HepG2 (cell line): Measurements from ENCODE around the gene CDC42SE1. TPM values are rescaled to one million over a fixed set of nuclear protein-coding genes. Genes with fewer than 3 reads are reported as not detected.

Experiments used
- TARDBP ChIP-seq: sonication (generic); formaldehyde crosslinking; IDR thresholded peaks from 2 replicates; pipeline ENCODE4 v1.8.0; 2022; ENCODE audit warnings: mild to moderate bottlenecking, missing genetic modification reagents
- ZNF788 ChIP-seq: sonication (generic); formaldehyde crosslinking; IDR thresholded peaks from 2 replicates; pipeline ENCODE4 v1.5.0; 2020; ENCODE audit warnings: mild to moderate bottlenecking, missing genetic modification reagents, borderline replicate concordance
- ZNF879 ChIP-seq: sonication (generic); formaldehyde crosslinking; IDR thresholded peaks from 2 replicates; pipeline ENCODE4 v1.8.1; 2023; ENCODE audit warnings: missing genetic modification reagents
- polyA plus RNA-seq, 8 experiments: library from polyadenylated mRNA; depleted of rRNA in 3 of 8; stranded (reverse) in 7 of 8; unstranded in 1 of 8; fragments of >200 nt; fragmentation: Illumina TruSeq in 4 of 8; extraction: Trizol in 4 of 8; gene quantifications; 2 replicates each; pipeline versions ENCODE4 v1.2.1 to v1.2.3, GENCODE V29; 2011 to 2016; ENCODE audit warnings: low read depth in 4 of 8, missing spikeins in 1 of 8, mixed read lengths in 1 of 8; ENCODE audit not compliant: insufficient read depth in 1 of 8
- total RNA-seq, 5 experiments: library from RNA; depleted of rRNA; stranded (reverse); fragments of >200 nt; fragmentation: Illumina TruSeq; extraction: Trizol; gene quantifications; 2 replicates each; pipeline ENCODE4 v1.2.3, GENCODE V29; 2016; ENCODE audit warnings: low read depth in 1 of 5
- TF ChIP-seq, protein P1 (sequence below): sonication (generic); formaldehyde crosslinking; IDR thresholded peaks from 2 replicates; pipeline ENCODE4 v1.5.1; 2020; ENCODE audit warnings: mild to moderate bottlenecking, moderate library complexity, missing genetic modification reagents
- TF ChIP-seq, protein P2 (sequence below): sonication (generic); formaldehyde crosslinking; IDR thresholded peaks from 2 replicates; pipeline ENCODE4 v1.8.1; 2023; ENCODE audit warnings: mild to moderate bottlenecking, moderate library complexity, missing genetic modification reagents
- TF ChIP-seq, protein P3 (sequence below): sonication (generic); formaldehyde crosslinking; IDR thresholded peaks from 2 replicates; pipeline ENCODE4 v1.4.0; 2020; ENCODE audit warnings: missing genetic modification reagents
- TF ChIP-seq, protein P4 (sequence below): sonication (generic); formaldehyde crosslinking; IDR thresholded peaks from 2 replicates; pipeline ENCODE4 v1.4.0; 2020; ENCODE audit warnings: missing genetic modification reagents, mild to moderate bottlenecking, borderline replicate concordance
- TF ChIP-seq, protein P5 (sequence below): IDR thresholded peaks from 2 replicates; pipeline ENCODE4 v1.4.0; 2020; ENCODE audit warnings: mild to moderate bottlenecking, missing genetic modification reagents
- TF ChIP-seq, protein P6 (sequence below): sonication (generic); formaldehyde crosslinking; IDR thresholded peaks from 2 replicates; pipeline ENCODE4 v1.4.0; 2020; ENCODE audit warnings: missing genetic modification reagents, borderline replicate concordance

CDC42SE1 gene
- total and polyA plus RNA-seq, 2 of the 13 experiments (the other 11 are each of a cell fraction or from before 2014, with no cell fraction given): 17.6 to 17.9 TPM

DNA sequence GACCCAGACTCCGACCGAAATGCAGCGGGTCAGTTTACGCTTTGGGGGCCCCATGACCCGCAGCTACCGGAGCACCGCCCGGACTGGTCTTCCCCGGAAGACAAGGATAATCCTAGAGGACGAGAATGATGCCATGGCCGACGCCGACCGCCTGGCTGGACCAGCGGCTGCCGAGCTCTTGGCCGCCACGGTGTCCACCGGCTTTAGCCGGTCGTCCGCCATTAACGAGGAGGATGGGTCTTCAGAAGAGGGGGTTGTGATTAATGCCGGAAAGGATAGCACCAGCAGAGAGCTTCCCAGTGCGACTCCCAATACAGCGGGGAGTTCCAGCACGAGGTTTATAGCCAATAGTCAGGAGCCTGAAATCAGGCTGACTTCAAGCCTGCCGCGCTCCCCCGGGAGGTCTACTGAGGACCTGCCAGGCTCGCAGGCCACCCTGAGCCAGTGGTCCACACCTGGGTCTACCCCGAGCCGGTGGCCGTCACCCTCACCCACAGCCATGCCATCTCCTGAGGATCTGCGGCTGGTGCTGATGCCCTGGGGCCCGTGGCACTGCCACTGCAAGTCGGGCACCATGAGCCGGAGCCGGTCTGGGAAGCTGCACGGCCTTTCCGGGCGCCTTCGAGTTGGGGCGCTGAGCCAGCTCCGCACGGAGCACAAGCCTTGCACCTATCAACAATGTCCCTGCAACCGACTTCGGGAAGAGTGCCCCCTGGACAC is 11.3 kb downstream of the CDC42SE1 start (continued):
- TF ChIP-seq, protein P1, sequence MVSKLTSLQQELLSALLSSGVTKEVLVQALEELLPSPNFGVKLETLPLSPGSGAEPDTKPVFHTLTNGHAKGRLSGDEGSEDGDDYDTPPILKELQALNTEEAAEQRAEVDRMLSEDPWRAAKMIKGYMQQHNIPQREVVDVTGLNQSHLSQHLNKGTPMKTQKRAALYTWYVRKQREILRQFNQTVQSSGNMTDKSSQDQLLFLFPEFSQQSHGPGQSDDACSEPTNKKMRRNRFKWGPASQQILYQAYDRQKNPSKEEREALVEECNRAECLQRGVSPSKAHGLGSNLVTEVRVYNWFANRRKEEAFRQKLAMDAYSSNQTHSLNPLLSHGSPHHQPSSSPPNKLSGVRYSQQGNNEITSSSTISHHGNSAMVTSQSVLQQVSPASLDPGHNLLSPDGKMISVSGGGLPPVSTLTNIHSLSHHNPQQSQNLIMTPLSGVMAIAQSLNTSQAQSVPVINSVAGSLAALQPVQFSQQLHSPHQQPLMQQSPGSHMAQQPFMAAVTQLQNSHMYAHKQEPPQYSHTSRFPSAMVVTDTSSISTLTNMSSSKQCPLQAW (CRISPR knock-in tag): peak; percentile 14; the same call in 1 of the 2 replicates
- TF ChIP-seq, protein P2, sequence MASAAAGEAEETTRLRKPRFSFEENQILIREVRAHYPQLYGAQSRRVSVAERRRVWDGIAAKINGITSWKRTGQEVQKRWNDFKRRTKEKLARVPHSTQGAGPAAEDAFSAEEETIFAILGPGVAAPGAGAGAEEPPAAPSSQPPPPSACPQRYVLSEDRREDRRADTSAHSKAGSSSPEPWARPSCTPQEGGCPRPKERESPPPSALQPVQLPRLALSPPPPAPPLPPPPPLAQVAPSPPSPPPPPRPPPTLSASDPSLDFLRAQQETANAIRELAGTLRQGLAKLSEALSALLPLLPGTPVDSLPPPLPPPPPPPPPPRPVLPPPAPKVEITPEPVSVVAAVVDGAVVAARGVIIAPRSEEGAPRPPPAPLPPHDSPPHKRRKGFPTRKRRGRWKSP (CRISPR knock-in tag): 0 out of 2 replicates have a peak, but pooled peaks have one; percentile 43
- no peak for TF ChIP-seq ZNF879
- TF ChIP-seq, protein P3, sequence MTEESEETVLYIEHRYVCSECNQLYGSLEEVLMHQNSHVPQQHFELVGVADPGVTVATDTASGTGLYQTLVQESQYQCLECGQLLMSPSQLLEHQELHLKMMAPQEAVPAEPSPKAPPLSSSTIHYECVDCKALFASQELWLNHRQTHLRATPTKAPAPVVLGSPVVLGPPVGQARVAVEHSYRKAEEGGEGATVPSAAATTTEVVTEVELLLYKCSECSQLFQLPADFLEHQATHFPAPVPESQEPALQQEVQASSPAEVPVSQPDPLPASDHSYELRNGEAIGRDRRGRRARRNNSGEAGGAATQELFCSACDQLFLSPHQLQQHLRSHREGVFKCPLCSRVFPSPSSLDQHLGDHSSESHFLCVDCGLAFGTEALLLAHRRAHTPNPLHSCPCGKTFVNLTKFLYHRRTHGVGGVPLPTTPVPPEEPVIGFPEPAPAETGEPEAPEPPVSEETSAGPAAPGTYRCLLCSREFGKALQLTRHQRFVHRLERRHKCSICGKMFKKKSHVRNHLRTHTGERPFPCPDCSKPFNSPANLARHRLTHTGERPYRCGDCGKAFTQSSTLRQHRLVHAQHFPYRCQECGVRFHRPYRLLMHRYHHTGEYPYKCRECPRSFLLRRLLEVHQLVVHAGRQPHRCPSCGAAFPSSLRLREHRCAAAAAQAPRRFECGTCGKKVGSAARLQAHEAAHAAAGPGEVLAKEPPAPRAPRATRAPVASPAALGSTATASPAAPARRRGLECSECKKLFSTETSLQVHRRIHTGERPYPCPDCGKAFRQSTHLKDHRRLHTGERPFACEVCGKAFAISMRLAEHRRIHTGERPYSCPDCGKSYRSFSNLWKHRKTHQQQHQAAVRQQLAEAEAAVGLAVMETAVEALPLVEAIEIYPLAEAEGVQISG (CRISPR knock-in tag): peak; percentile 58
- TF ChIP-seq ZNF788: peak; percentile 45; the same call in 1 of the 2 replicates
- TF ChIP-seq TARDBP (CRISPR knock-in tag): peak; percentile 18; the same call in 1 of the 2 replicates
- TF ChIP-seq, protein P4, sequence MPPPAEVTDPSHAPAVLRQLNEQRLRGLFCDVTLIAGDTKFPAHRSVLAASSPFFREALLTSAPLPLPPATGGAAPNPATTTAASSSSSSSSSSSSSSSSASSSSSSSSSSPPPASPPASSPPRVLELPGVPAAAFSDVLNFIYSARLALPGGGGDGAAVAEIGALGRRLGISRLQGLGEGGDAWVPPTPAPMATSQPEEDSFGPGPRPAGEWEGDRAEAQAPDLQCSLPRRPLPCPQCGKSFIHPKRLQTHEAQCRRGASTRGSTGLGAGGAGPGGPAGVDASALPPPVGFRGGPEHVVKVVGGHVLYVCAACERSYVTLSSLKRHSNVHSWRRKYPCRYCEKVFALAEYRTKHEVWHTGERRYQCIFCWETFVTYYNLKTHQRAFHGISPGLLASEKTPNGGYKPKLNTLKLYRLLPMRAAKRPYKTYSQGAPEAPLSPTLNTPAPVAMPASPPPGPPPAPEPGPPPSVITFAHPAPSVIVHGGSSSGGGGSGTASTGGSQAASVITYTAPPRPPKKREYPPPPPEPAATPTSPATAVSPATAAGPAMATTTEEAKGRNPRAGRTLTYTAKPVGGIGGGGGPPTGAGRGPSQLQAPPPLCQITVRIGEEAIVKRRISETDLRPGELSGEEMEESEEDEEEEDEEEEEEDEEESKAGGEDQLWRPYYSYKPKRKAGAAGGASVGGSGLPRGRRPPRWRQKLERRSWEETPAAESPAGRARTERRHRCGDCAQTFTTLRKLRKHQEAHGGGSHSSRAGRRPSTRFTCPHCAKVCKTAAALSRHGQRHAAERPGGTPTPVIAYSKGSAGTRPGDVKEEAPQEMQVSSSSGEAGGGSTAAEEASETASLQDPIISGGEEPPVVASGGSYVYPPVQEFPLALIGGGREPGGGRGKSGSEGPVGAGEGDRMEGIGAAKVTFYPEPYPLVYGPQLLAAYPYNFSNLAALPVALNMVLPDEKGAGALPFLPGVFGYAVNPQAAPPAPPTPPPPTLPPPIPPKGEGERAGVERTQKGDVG (CRISPR knock-in tag): 0 out of 2 replicates have a peak, but pooled peaks have one; percentile 1
- TF ChIP-seq, protein P5, sequence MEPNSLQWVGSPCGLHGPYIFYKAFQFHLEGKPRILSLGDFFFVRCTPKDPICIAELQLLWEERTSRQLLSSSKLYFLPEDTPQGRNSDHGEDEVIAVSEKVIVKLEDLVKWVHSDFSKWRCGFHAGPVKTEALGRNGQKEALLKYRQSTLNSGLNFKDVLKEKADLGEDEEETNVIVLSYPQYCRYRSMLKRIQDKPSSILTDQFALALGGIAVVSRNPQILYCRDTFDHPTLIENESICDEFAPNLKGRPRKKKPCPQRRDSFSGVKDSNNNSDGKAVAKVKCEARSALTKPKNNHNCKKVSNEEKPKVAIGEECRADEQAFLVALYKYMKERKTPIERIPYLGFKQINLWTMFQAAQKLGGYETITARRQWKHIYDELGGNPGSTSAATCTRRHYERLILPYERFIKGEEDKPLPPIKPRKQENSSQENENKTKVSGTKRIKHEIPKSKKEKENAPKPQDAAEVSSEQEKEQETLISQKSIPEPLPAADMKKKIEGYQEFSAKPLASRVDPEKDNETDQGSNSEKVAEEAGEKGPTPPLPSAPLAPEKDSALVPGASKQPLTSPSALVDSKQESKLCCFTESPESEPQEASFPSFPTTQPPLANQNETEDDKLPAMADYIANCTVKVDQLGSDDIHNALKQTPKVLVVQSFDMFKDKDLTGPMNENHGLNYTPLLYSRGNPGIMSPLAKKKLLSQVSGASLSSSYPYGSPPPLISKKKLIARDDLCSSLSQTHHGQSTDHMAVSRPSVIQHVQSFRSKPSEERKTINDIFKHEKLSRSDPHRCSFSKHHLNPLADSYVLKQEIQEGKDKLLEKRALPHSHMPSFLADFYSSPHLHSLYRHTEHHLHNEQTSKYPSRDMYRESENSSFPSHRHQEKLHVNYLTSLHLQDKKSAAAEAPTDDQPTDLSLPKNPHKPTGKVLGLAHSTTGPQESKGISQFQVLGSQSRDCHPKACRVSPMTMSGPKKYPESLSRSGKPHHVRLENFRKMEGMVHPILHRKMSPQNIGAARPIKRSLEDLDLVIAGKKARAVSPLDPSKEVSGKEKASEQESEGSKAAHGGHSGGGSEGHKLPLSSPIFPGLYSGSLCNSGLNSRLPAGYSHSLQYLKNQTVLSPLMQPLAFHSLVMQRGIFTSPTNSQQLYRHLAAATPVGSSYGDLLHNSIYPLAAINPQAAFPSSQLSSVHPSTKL (CRISPR knock-in tag): 0 out of 2 replicates have a peak, but pooled peaks have one; percentile 0
- TF ChIP-seq, protein P6, sequence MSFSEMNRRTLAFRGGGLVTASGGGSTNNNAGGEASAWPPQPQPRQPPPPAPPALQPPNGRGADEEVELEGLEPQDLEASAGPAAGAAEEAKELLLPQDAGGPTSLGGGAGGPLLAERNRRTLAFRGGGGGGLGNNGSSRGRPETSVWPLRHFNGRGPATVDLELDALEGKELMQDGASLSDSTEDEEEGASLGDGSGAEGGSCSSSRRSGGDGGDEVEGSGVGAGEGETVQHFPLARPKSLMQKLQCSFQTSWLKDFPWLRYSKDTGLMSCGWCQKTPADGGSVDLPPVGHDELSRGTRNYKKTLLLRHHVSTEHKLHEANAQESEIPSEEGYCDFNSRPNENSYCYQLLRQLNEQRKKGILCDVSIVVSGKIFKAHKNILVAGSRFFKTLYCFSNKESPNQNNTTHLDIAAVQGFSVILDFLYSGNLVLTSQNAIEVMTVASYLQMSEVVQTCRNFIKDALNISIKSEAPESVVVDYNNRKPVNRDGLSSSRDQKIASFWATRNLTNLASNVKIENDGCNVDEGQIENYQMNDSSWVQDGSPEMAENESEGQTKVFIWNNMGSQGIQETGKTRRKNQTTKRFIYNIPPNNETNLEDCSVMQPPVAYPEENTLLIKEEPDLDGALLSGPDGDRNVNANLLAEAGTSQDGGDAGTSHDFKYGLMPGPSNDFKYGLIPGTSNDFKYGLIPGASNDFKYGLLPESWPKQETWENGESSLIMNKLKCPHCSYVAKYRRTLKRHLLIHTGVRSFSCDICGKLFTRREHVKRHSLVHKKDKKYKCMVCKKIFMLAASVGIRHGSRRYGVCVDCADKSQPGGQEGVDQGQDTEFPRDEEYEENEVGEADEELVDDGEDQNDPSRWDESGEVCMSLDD (CRISPR knock-in tag): 0 out of 2 replicates have a peak, but pooled peaks have one; percentile 46
